Measurements from ENCODE around the gene ULK4.

ULK4 gene

GRCh38 chr3:41583014-41583413, 378.9 kb downstream of the ULK4 start:
- no peak for TF ChIP-seq ZFX (IDR thresholded peaks at IDR 0.05)
- TF ChIP-seq, protein P1, sequence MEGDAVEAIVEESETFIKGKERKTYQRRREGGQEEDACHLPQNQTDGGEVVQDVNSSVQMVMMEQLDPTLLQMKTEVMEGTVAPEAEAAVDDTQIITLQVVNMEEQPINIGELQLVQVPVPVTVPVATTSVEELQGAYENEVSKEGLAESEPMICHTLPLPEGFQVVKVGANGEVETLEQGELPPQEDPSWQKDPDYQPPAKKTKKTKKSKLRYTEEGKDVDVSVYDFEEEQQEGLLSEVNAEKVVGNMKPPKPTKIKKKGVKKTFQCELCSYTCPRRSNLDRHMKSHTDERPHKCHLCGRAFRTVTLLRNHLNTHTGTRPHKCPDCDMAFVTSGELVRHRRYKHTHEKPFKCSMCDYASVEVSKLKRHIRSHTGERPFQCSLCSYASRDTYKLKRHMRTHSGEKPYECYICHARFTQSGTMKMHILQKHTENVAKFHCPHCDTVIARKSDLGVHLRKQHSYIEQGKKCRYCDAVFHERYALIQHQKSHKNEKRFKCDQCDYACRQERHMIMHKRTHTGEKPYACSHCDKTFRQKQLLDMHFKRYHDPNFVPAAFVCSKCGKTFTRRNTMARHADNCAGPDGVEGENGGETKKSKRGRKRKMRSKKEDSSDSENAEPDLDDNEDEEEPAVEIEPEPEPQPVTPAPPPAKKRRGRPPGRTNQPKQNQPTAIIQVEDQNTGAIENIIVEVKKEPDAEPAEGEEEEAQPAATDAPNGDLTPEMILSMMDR (conservative IDR thresholded peaks at IDR 0.05), result no peak

DNA sequence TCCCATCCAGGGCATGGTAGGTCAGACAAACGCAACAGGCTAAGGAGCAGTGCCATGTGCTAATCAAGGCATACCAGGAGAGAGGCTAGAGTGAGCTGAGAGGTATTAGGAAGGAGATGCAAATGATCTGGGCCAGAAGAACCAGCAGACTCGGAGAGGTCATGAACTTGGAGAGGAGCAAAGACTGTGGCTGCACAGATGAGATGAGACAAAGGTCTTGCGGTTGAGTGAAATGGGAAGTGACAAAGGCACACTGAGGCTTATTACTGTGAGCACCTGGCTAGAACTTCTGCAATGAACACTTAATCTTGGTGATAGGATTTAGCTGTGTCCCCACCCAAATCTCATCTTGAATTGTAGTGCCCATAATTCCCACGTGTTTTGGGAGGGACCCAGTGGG, 380.2 kb downstream of the ULK4 start:
- no peak for TF ChIP-seq ZFX (IDR thresholded peaks at IDR 0.05)
- TF ChIP-seq, protein P1 (conservative IDR thresholded peaks at IDR 0.05), result no peak
- H3K27ac ChIP-seq, result no peak overlapping the region

More at GRCh38 chr3:41583014-41583413, 378.9 kb downstream of the ULK4 start:
- H3K27ac ChIP-seq, result no peak overlapping the region

GRCh38 chr3:41580274-41580959, 381.5 kb downstream of the ULK4 start:
- no peak for TF ChIP-seq ZFX (IDR thresholded peaks at IDR 0.05)
- TF ChIP-seq, protein P1 (conservative IDR thresholded peaks at IDR 0.05), result no peak
- no peak overlapping the region for H3K27ac ChIP-seq

DNA sequence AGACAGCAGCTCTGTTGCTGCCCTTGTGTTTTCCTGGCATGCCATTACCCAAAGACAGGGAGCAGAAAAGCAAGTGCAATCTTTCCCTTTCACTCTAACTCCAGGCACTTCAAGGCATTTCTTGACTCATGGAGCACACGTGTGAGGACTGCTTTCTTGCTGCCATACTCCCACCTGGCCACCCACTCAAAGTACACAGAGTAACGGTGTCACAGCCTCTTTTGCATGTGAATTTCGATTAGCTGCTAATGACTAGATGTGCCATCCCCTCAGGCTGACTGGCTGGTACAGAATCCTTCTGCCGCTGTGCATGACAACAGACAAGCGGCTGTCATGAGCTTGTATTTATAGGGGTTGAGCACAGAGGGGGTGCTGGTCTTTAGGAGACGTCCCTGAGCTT, 382.0 kb downstream of the ULK4 start:
- TF ChIP-seq, protein P1 (conservative IDR thresholded peaks at IDR 0.05), result no peak
- TF ChIP-seq ZFX (IDR thresholded peaks at IDR 0.05), result no peak
- no peak overlapping the region for H3K27ac ChIP-seq

DNA sequence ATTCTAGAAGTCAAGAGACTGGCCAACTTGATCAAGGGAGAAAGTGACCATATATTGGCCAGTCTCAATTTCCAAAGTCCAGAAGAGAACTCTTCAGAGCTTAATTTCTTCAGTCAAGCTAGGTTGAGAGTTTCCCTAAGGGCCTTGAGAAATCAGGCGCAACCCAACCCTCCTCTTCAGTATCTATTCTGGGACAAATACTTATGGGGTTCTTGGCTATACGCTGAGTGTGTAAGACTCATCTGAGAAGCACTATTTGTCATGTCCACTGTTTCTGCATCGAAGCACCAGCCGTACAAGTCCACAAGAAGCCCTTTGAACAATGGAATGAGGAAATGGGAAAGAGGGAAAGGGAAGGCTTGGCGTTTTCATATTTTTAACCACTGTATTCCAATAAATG, 383.1 kb downstream of the ULK4 start:
- H3K27ac ChIP-seq, result no peak overlapping the region
- TF ChIP-seq ZFX (IDR thresholded peaks at IDR 0.05), result no peak
- TF ChIP-seq, protein P1 (conservative IDR thresholded peaks at IDR 0.05), result no peak

DNA sequence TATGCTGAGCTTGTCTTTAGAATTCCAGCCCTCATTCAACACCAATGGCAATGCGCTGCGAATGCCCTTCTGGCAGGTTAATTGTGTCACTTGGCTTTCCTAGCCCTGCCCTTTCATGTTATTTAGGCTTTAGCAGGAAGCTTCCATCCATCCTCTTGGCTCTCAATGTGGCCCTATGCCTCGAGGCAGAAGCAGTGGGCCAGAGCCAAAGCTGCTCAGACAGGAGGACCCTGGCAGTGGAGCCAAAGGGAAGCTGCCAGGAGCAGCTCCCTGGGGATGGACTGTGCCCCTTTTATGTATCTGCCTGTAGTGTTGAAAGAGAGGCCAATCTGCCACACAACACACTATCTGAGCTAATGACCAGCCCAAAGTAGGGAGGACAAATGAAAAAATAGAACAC, 386.2 kb downstream of the ULK4 start:
- H3K27ac ChIP-seq, result no peak overlapping the region
- TF ChIP-seq ZFX (IDR thresholded peaks at IDR 0.05), result no peak
- TF ChIP-seq, protein P1 (conservative IDR thresholded peaks at IDR 0.05), result no peak

DNA sequence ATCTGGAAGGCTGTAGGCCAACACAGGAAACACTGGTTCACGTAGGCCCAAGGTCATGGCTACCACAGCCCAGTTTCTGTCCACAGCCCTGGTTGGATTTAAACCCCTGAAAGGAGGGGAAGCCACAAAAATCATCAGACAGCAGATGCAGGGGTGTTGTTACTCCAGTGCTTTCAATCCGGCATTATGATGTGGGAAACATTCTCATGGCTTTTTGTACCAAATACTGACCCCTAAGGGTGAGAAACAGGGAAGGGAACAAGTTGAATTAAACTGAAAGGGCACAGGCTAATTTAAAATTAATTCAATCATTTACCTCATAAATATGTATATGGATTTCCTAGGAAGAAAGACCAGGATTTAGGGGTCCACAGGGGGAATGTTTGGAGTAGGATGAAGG, 387.0 kb downstream of the ULK4 start:
- TF ChIP-seq, protein P1 (conservative IDR thresholded peaks at IDR 0.05), result peak; percentile 30
- no peak for TF ChIP-seq ZFX (IDR thresholded peaks at IDR 0.05)
- H3K27ac ChIP-seq, result no peak overlapping the region

Measured in C4-2B (cell line).